Activated naive CD8-positive, alpha-beta T cell treated with anti-CD3 and anti-CD28 coated beads, Interleukin-2, amount 10 ng/mL, durations not matched to agents 7 days and 5 days (primary cell): ENCODE data around the gene ACCS. TPM values are rescaled to one million over a fixed set of nuclear protein-coding genes. Genes with fewer than 3 reads are reported as not detected.
A peak's percentile ranks its signal among the peaks of the same experiment; 100 is the strongest.

Experiments
- ATAC-seq: fragments of 150-1000 bp; cut with Tn5 transposase; one replicate; pipeline ENCODE4 v1.10.0; 2021; ENCODE audit warnings: low read depth, moderate library complexity
- POLR2A ChIA-PET: fragments of 350-600 bp; sonication (Branson Sonifier 250); formaldehyde crosslinking; loops from one replicate; lab custom pipeline; 2021; ENCODE audit warnings: antibody characterized with exemption; lab: Charles Lee
- DNase-seq: peaks from one replicate; pipeline ENCODE4 v3.0.0; 2021
- H3K27ac Mint-ChIP-seq: one replicate; pipeline ENCODE4 v1.8.0; 2022; ENCODE audit warnings: mild to moderate bottlenecking, mixed read lengths
- H3K27me3 Mint-ChIP-seq: one replicate; pipeline ENCODE4 v1.8.0; 2022; ENCODE audit warnings: mild to moderate bottlenecking, moderate library complexity, mixed read lengths
- H3K36me3 Mint-ChIP-seq: one replicate; pipeline ENCODE4 v1.8.0; 2021; ENCODE audit warnings: mild to moderate bottlenecking, mixed read lengths
- H3K4me1 Mint-ChIP-seq: one replicate; pipeline ENCODE4 v1.8.0; 2021; ENCODE audit warnings: mixed read lengths
- H3K4me3 Mint-ChIP-seq: one replicate; pipeline ENCODE4 v1.8.0; 2022; ENCODE audit warnings: mild to moderate bottlenecking, moderate library complexity, mixed read lengths
- H3K9me3 Mint-ChIP-seq: one replicate; pipeline ENCODE4 v1.8.0; 2021; ENCODE audit warnings: mixed read lengths
- total RNA-seq, 2 experiments: library from RNA; stranded (reverse); gene quantifications; one replicate each; pipeline ENCODE4 v1.2.3, GENCODE V29; 2021

The ACCS gene
- total RNA-seq, 2 experiments from 2014 or later, result 14.3 to 14.5 TPM

- peaks cover 10% of the 10 kb centered on the region for H3K4me1 Mint-ChIP-seq
- peaks cover 7% of the 10 kb centered on the region for H3K9me3 Mint-ChIP-seq
- H3K36me3 Mint-ChIP-seq, result peaks cover 9% of the 10 kb centered on the region
These were observed 19.3 kb downstream of the ACCS start for GRCh38 chr11:44085330-44085729.

DNA sequence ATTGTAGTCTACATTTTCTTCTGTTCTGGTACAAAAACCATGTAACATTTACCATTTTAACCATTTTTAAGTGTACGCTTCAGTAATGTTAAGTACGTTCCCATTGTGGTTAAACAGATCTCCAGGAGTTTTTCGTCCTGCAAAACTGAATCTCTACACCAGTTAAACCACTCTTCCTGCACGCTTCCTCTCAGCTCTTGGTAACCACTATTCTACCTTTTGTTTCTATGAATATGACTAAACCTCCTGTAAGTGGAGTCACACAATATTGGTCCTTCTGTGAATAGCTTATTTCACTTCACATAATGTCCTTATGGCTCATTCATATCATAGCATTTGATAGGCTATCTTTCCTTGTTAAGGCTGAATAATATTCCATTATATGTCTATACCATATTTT lies 22.3 kb downstream of the ACCS start:
- peaks cover 10% of the 10 kb centered on the region for H3K4me1 Mint-ChIP-seq
- H3K27ac Mint-ChIP-seq, result no peak overlapping the region
- H3K27me3 Mint-ChIP-seq, result no peaks in the 10 kb centered on the region
- ATAC-seq (no peak), DNase-seq (no peak)
- H3K9me3 Mint-ChIP-seq, result peaks cover 7% of the 10 kb centered on the region
- peaks cover 11% of the 10 kb centered on the region for H3K36me3 Mint-ChIP-seq
- H3K4me3 Mint-ChIP-seq, result no peak overlapping the region
- POLR2A ChIA-PET, result no interaction called here

More at GRCh38 chr11:44085330-44085729, 19.3 kb downstream of the ACCS start:
- no peak for DNase-seq
- ATAC-seq, result no peak
- Mint-ChIP-seq H3K27me3 (no peaks in the 10 kb centered on the region), H3K27ac (no peak overlapping the region), H3K4me3 (no peak overlapping the region)
- POLR2A ChIA-PET, result no interaction called here

GRCh38 chr11:44088871-44089270 lies 22.8 kb downstream of the ACCS start:
- no peak for DNase-seq
- Mint-ChIP-seq H3K9me3 (peaks cover 7% of the 10 kb centered on the region), H3K36me3 (peaks cover 11% of the 10 kb centered on the region), H3K27ac (no peak overlapping the region), H3K4me3 (no peak overlapping the region), H3K27me3 (no peaks in the 10 kb centered on the region), H3K4me1 (peaks cover 10% of the 10 kb centered on the region)
- POLR2A ChIA-PET, result no interaction called here
- no peak for ATAC-seq

GRCh38 chr11:44090539-44090938 lies 24.5 kb downstream of the ACCS start:
- POLR2A ChIA-PET, result no interaction called here
- Mint-ChIP-seq H3K27ac (no peak overlapping the region), H3K27me3 (no peaks in the 10 kb centered on the region), H3K4me3 (no peak overlapping the region), H3K9me3 (peaks cover 4% of the 10 kb centered on the region), H3K36me3 (peaks cover 9% of the 10 kb centered on the region), H3K4me1 (peaks cover 19% of the 10 kb centered on the region)
- no peak for DNase-seq
- no peak for ATAC-seq

DNA sequence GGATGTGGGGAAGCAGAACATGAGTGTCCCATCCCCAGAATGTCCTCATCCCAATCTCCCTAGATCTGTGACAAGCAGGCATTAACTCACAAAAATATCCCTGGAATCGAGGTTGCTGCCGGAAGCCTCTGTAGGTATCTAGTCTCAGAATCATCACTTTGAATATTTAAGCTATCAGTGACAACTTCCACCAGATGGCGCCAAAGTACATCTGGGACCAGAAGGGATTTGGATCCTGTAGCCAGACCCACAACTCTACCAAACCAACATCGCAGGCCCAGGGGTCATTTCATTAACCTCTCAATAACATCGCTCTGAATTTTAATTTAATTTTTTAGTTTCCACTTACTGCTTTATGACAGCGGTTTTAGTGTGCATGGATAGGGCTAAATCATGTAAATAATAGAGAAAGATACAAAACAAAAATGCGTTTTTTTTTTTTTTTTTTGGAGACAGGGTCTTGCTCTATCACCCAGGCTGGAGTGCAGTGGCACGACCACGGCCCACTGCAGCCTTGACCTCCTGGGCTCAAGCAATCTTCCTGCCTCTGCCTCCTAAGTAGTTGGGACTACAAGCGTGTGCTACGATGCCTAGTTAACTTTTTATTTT lies 28.3 kb downstream of the ACCS start:
- no peak for ATAC-seq
- peak overlapping the region; percentile 37 for H3K4me3 Mint-ChIP-seq
- H3K4me1 Mint-ChIP-seq, result peaks cover 16% of the 10 kb centered on the region
- POLR2A ChIA-PET, result interaction anchor here (1.8 kb wide), 1 partner anchor 10 kb away, joined by 6 read pairs; no protein-coding TSS in a partner anchor
- peaks cover 2% of the 10 kb centered on the region for H3K36me3 Mint-ChIP-seq
- H3K27ac Mint-ChIP-seq, result no peak overlapping the region
- peak; percentile 51 for DNase-seq
- H3K9me3 Mint-ChIP-seq, result no peaks in the 10 kb centered on the region
- H3K27me3 Mint-ChIP-seq, result no peaks in the 10 kb centered on the region

GRCh38 chr11:44095506-44096359 lies 29.7 kb downstream of the ACCS start, which contains the start of gene EXT2:
Gene EXT2, plus strand, starts transcription at chr11:44095678. Its CDS starts 12,035 bp downstream, at chr11:44107713.
- H3K4me1 Mint-ChIP-seq, result peaks cover 16% of the 10 kb centered on the region
- ATAC-seq (peak; percentile 94), DNase-seq (peak; percentile 89)
- H3K27ac Mint-ChIP-seq, result peak within 1 kb of the TSS; percentile 28
- peaks cover 7% of the 10 kb centered on the region for H3K36me3 Mint-ChIP-seq
- POLR2A ChIA-PET, result interaction anchor here (0.5 to 1.8 kb wide), 3 partner anchors 9 to 30 kb away, joined by 3 to 6 read pairs (median 4); partner anchors contain the start of gene ACCS
- no peaks in the 10 kb centered on the region for H3K9me3 Mint-ChIP-seq
- H3K4me3 Mint-ChIP-seq, result peak within 1 kb of the TSS; percentile 84
- H3K27me3 Mint-ChIP-seq, result no peaks in the 10 kb centered on the region

- ATAC-seq, result no peak
- H3K27ac Mint-ChIP-seq, result no peak overlapping the region
- POLR2A ChIA-PET, result no interaction called here
- H3K36me3 Mint-ChIP-seq, result peaks cover 5% of the 10 kb centered on the region
- H3K27me3 Mint-ChIP-seq, result no peaks in the 10 kb centered on the region
- H3K4me1 Mint-ChIP-seq, result peaks cover 16% of the 10 kb centered on the region
- H3K4me3 Mint-ChIP-seq, result peak overlapping the region; percentile 84
- no peaks in the 10 kb centered on the region for H3K9me3 Mint-ChIP-seq
- no peak for DNase-seq
These were observed 30.5 kb downstream of the ACCS start for GRCh38 chr11:44096360-44097185.

DNA sequence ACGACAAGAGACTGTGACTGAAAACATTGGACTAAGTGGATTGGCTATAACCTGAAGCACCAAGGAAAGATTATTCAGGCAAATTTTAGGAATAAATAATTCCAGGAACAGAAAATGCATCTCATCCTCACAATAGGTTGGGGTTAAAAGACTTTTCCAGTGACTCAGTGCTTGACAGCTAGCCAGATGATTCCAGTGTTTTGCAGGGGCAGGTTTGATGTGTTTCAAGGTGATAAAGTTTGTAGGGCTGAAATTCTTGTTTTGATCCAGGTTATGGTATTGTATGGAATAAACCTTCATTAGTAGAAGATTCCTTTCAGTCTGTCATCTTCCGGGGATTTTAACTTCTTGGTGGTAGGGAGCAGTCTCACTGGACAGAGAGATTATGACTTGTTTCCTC lies 31.8 kb downstream of the ACCS start:
- Mint-ChIP-seq H3K4me3 (no peak overlapping the region), H3K36me3 (peaks cover 5% of the 10 kb centered on the region), H3K27me3 (no peaks in the 10 kb centered on the region), H3K4me1 (peaks cover 16% of the 10 kb centered on the region), H3K9me3 (no peaks in the 10 kb centered on the region), H3K27ac (no peak overlapping the region)
- DNase-seq, result no peak
- no peak for ATAC-seq
- POLR2A ChIA-PET, result no interaction called here

DNA sequence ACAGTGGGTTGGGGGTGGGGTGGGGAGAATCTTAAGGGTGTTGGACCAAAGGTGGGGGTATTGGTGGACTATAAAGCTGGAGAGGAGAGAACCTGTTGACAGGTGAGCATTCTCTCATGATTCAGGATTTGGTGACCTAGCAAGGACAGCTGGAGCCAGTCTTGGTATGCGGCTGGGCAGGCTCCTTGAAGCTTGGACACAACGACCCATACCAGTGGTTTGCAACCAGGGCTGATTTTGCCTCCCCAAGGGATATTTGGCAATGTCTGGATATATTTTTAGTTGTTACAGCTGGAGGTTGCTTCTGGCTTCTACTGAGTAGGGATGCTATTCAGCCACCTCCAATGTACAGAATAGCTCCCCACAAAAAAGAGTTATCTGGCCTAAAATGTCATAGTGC lies 35.0 kb downstream of the ACCS start:
- POLR2A ChIA-PET, result no interaction called here
- Mint-ChIP-seq H3K36me3 (peaks cover 7% of the 10 kb centered on the region), H3K9me3 (no peaks in the 10 kb centered on the region), H3K4me3 (no peak overlapping the region), H3K27ac (no peak overlapping the region), H3K4me1 (peaks cover 11% of the 10 kb centered on the region), H3K27me3 (no peaks in the 10 kb centered on the region)
- no peak for ATAC-seq
- no peak for DNase-seq

DNA sequence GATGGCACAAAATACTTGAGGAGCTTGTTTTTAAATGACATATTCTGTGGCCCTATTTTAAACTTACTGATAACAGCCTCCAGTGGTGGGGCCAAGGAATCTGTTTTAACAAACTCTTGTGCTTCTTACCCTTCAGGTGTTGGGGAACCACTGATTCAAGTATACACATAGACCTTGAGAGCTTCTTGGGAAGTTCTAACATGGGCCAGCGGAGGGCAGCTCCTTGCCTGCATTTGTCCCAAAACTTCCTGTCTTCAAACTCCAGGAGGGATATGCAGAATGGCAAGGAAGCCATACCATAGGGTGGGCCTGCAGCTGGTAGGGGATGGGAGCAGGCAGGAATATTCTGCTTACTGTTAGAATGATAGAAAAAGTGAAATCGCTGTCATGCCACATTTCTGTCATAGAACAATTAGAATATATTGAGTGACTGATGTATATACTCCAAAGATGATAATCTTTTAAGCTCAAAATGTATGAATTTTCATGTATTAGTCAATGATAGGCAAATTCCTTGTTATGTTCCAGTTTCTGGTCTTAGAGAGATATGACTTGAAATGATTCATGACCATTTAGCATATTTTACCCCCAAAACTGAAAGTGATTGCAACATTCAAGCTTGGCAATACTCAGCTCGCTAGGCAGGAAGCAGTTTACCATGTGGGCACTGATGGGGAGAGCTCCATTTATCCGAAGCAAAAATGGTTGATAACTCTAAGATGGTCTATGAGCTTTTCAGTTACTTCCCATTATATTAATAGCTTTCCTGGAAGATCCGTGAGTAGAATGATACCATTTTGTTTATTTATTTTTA lies 38.6 kb downstream of the ACCS start:
- ATAC-seq (no peak), DNase-seq (no peak)
- H3K4me1 Mint-ChIP-seq, result peaks cover 3% of the 10 kb centered on the region
- peaks cover 10% of the 10 kb centered on the region for H3K36me3 Mint-ChIP-seq
- no peaks in the 10 kb centered on the region for H3K27me3 Mint-ChIP-seq
- no peak overlapping the region for H3K4me3 Mint-ChIP-seq
- no peak overlapping the region for H3K27ac Mint-ChIP-seq
- no peaks in the 10 kb centered on the region for H3K9me3 Mint-ChIP-seq
- POLR2A ChIA-PET, result interaction anchor here (1.8 kb wide), 1 partner anchor 9 kb away, joined by 6 read pairs; the partner anchor contains the start of gene EXT2

DNA sequence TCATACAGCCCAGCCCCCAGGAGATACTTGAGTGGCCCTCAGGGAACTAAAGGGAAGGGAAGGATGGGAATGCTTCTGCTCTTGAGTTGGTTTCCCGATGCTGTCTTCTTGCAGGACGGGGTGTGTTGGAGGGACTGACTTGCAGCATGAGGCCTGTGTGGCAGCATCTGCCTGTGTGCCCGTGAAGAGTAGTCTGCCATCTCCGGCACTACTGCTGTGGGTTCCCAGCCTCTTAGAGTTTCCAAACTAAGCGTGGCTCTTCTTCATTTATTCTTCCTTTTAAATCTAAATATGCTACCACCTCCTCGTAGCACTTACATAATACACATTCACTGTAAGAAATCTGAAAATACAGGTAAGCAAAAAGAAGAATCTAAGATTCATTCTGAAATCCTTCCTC lies 42.2 kb downstream of the ACCS start:
- DNase-seq, result no peak
- no peaks in the 10 kb centered on the region for H3K27me3 Mint-ChIP-seq
- peaks cover 8% of the 10 kb centered on the region for H3K36me3 Mint-ChIP-seq
- H3K4me1 Mint-ChIP-seq, result peaks cover 7% of the 10 kb centered on the region
- no peak overlapping the region for H3K4me3 Mint-ChIP-seq
- H3K27ac Mint-ChIP-seq, result no peak overlapping the region
- no peaks in the 10 kb centered on the region for H3K9me3 Mint-ChIP-seq
- POLR2A ChIA-PET, result no interaction called here
- ATAC-seq, result no peak

- H3K4me3 Mint-ChIP-seq, result peak overlapping the region; percentile 4
- H3K9me3 Mint-ChIP-seq, result no peaks in the 10 kb centered on the region
- H3K36me3 Mint-ChIP-seq, result peaks cover 8% of the 10 kb centered on the region
- DNase-seq, result peak; percentile 55
- peaks cover 4% of the 10 kb centered on the region for H3K4me1 Mint-ChIP-seq
- ATAC-seq, result peak; percentile 99
- peak overlapping the region; percentile 53 for H3K27ac Mint-ChIP-seq
- POLR2A ChIA-PET, result no interaction called here
- H3K27me3 Mint-ChIP-seq, result no peaks in the 10 kb centered on the region
These were observed 44.2 kb downstream of the ACCS start for GRCh38 chr11:44110231-44110679.
